Measurements from ENCODE around the gene CSDE1.

DNA sequence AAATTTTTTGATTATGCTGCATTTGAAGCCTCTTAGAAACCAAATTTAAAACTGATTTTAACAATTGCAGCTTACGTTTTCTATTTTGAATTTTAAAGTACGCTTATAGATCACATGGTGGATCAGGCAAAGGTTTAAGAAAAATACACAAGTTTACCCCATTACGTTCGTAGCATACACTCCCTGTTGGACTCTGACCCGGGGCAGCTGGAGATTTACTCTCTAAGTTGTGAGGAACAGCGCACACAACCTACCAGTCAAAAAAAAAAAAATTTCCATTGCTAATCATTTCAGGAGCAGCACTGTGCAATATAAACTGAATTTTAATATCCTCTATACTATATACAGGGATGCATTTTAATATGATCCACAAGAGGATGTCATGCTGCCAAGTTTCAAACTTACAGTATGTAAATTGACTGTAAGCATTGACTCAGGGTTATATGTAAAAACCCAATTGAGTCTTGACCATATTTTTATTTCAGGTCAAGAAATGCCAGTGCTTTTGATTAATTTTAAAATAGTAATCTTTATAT, 20.4 kb downstream of the CSDE1 start:
- TF ChIP-seq, protein P1, sequence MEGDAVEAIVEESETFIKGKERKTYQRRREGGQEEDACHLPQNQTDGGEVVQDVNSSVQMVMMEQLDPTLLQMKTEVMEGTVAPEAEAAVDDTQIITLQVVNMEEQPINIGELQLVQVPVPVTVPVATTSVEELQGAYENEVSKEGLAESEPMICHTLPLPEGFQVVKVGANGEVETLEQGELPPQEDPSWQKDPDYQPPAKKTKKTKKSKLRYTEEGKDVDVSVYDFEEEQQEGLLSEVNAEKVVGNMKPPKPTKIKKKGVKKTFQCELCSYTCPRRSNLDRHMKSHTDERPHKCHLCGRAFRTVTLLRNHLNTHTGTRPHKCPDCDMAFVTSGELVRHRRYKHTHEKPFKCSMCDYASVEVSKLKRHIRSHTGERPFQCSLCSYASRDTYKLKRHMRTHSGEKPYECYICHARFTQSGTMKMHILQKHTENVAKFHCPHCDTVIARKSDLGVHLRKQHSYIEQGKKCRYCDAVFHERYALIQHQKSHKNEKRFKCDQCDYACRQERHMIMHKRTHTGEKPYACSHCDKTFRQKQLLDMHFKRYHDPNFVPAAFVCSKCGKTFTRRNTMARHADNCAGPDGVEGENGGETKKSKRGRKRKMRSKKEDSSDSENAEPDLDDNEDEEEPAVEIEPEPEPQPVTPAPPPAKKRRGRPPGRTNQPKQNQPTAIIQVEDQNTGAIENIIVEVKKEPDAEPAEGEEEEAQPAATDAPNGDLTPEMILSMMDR (IDR thresholded peaks at IDR 0.05; ENCODE audit: borderline replicate concordance, extremely low read depth, low read length, poor library complexity, severe bottlenecking), result no peak
- TF ChIP-seq EZH2 (IDR thresholded peaks at IDR 0.05; ENCODE audit: borderline replicate concordance, low read depth, low read length, severe bottlenecking), result no peak

Data from DND-41 (cell line).